ENCODE results near the gene IFNL4. TPM values are rescaled to one million over a fixed set of nuclear protein-coding genes. Genes with fewer than 3 reads are reported as not detected.

Gene IFNL4
- polyA plus RNA-seq, 2 of the 4 experiments (the other 2 are of a cell fraction), result not detected

DNA sequence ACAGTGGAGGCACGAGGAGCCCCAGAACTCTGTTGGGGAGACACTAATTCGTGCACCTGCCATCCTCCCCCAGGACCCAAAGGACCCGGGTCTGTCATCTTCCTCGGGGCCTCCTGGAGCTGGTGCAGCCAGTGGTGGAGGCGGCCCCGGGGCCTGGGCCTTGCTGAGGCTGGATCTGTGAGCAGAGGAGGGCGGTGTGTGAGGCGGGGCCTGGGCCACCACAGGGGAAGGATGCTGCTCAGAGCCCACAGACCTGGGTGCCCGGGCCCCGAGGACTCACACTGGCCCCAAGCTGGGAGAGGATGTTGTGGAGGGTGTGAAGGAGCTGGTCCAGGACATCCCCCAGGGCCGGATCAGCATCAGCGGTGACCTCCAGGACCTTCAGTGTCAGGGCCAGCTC lies 12.1 kb downstream of the IFNL4 start (continued):
- TF ChIP-seq, protein P1, sequence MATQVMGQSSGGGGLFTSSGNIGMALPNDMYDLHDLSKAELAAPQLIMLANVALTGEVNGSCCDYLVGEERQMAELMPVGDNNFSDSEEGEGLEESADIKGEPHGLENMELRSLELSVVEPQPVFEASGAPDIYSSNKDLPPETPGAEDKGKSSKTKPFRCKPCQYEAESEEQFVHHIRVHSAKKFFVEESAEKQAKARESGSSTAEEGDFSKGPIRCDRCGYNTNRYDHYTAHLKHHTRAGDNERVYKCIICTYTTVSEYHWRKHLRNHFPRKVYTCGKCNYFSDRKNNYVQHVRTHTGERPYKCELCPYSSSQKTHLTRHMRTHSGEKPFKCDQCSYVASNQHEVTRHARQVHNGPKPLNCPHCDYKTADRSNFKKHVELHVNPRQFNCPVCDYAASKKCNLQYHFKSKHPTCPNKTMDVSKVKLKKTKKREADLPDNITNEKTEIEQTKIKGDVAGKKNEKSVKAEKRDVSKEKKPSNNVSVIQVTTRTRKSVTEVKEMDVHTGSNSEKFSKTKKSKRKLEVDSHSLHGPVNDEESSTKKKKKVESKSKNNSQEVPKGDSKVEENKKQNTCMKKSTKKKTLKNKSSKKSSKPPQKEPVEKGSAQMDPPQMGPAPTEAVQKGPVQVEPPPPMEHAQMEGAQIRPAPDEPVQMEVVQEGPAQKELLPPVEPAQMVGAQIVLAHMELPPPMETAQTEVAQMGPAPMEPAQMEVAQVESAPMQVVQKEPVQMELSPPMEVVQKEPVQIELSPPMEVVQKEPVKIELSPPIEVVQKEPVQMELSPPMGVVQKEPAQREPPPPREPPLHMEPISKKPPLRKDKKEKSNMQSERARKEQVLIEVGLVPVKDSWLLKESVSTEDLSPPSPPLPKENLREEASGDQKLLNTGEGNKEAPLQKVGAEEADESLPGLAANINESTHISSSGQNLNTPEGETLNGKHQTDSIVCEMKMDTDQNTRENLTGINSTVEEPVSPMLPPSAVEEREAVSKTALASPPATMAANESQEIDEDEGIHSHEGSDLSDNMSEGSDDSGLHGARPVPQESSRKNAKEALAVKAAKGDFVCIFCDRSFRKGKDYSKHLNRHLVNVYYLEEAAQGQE (IDR thresholded peaks at IDR 0.05), result no peak
- TF ChIP-seq, protein P2, sequence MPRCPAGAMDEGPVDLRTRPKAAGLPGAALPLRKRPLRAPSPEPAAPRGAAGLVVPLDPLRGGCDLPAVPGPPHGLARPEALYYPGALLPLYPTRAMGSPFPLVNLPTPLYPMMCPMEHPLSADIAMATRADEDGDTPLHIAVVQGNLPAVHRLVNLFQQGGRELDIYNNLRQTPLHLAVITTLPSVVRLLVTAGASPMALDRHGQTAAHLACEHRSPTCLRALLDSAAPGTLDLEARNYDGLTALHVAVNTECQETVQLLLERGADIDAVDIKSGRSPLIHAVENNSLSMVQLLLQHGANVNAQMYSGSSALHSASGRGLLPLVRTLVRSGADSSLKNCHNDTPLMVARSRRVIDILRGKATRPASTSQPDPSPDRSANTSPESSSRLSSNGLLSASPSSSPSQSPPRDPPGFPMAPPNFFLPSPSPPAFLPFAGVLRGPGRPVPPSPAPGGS (IDR thresholded peaks at IDR 0.05), result no peak
- TF ChIP-seq HOXB5 (CRISPR knock-in tag; IDR thresholded peaks at IDR 0.05), result no peak
- TF ChIP-seq TP53 (CRISPR knock-in tag; IDR thresholded peaks at IDR 0.05), result no peak

DNA sequence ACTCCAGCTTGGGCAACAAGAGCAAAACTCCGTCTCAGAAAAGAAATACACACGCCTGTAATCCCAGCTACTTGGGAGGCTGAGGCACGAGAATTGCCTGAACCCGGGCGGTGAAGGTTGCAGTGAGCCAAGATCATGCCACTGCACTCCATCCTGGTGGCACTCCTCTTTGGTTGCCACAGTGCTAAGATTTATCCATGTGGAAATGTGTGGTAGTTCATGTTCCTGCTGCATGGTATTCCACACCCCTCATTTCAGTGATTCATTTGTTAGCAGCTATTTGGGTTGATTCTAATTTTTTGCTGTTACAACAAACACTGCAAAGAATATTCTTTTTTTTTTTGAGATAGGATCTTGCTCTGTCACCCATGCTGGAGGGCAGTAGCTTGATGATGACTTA lies 15.9 kb downstream of the IFNL4 start:
- no peak overlapping the region for H3K27ac ChIP-seq
- 41% methylated on average over 5 of the region's 5 CpGs for WGBS (ENCODE audit: missing lambda C conversion rate)
- DNase-seq (ENCODE audit: low read depth in 1 of 2, low spot score in 1 of 2) (no peak), FAIRE-seq (peak; percentile 43), ATAC-seq (peak; percentile 57 to 71; a peak in 5 of 6 replicates)
- H3K4me1 ChIP-seq, result no peaks in the 10 kb centered on the region
- H3K4me3 ChIP-seq, result no peak overlapping the region
- POLR2A ChIA-PET, result no interaction called here
- H3K4me2 ChIP-seq, result no peak overlapping the region
- H3K9me3 ChIP-seq, result no peaks in the 10 kb centered on the region
- TF ChIP-seq TFCP2L1 (CRISPR knock-in tag; IDR thresholded peaks at IDR 0.05) (no peak), NFE2L2 (conservative IDR thresholded peaks at IDR 0.05; ENCODE audit: low read length) (no peak)
- CTCF ChIA-PET, result interaction anchor here (0.6 to 1.7 kb wide), 8 partner anchors 17 to 271 kb away, joined by 3 to 6 read pairs (median 4); no protein-coding TSS in a partner anchor

DNA sequence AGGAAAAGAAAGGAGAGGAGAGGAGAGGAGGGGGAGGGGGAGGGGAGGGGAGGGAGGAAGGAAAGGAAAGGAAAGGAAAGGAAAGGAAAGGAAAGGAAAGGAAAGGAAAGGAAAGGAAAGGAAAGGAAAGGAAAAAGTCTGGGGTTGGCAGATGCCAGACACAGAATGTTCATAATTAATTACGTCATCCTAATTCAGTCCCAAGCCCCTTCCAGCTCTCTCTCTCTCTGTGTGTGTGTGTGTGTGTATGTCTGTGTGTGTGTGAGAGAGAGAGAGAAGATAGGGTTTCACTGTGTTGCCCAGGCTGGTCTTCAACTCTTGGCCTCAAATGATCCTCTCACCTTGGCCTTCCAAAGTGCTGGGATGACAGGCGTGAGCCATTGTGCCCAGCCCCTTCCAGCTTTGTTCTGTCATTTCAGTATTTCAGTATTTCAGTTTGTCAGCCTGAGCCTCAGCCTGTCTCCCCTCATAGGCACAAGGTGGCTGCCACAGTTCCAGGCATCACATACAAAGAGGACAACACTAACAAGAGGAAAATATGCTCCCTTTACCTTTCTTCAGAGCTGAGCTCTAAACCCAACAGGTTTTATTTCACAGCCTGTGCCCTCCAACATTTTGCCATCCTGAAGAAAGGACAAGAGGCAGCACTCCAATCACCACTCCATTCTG lies 18.4 kb downstream of the IFNL4 start:
- DNase-seq (ENCODE audit: low read depth in 1 of 2, low spot score in 1 of 2) (no peak), FAIRE-seq (peak; percentile 78), ATAC-seq (no peak)
- Histone ChIP-seq H3K4me1 (no peaks in the 10 kb centered on the region), H3K4me3 (no peak overlapping the region), H3K4me2 (no peak overlapping the region), H3K27ac (no peak overlapping the region), H3K9me3 (no peaks in the 10 kb centered on the region)
- WGBS (ENCODE audit: missing lambda C conversion rate), result 42% methylated on average over 2 of the region's 2 CpGs
- TF ChIP-seq EP300 (IDR thresholded peaks at IDR 0.05) (no peak), ZC3H11A (IDR thresholded peaks at IDR 0.05) (no peak), ZSCAN20 (CRISPR knock-in tag; IDR thresholded peaks at IDR 0.05) (no peak), NR3C1 (IDR thresholded peaks at IDR 0.05) (no peak), EHMT2 (IDR thresholded peaks at IDR 0.05; ENCODE audit: low read depth) (no peak), SMC3 (IDR thresholded peaks at IDR 0.05) (no peak), NPAS2 (CRISPR knock-in tag; IDR thresholded peaks at IDR 0.05; ENCODE audit: borderline replicate concordance) (no peak), HOXB13 (CRISPR knock-in tag; IDR thresholded peaks at IDR 0.05; ENCODE audit: low read depth) (no peak), MAFK (IDR thresholded peaks at IDR 0.05; ENCODE audit: partially characterized antibody) (no peak), JUN (IDR thresholded peaks at IDR 0.05) (no peak), HEYL (CRISPR knock-in tag; IDR thresholded peaks at IDR 0.05) (no peak), BHLHE40 (IDR thresholded peaks at IDR 0.05; ENCODE audit: low read depth, low read length) (no peak), FOSB (CRISPR knock-in tag; IDR thresholded peaks at IDR 0.05) (no peak), MAZ (IDR thresholded peaks at IDR 0.05; ENCODE audit: borderline replicate concordance, low read depth, low read length) (no peak), EHF (CRISPR knock-in tag; IDR thresholded peaks at IDR 0.05) (no peak), TFCP2L1 (CRISPR knock-in tag; IDR thresholded peaks at IDR 0.05) (no peak), RCOR1 (IDR thresholded peaks at IDR 0.05; ENCODE audit: low read depth, low read length) (no peak)
- TF ChIP-seq, protein P2 (IDR thresholded peaks at IDR 0.05), result no peak
- TF ChIP-seq, protein P3, sequence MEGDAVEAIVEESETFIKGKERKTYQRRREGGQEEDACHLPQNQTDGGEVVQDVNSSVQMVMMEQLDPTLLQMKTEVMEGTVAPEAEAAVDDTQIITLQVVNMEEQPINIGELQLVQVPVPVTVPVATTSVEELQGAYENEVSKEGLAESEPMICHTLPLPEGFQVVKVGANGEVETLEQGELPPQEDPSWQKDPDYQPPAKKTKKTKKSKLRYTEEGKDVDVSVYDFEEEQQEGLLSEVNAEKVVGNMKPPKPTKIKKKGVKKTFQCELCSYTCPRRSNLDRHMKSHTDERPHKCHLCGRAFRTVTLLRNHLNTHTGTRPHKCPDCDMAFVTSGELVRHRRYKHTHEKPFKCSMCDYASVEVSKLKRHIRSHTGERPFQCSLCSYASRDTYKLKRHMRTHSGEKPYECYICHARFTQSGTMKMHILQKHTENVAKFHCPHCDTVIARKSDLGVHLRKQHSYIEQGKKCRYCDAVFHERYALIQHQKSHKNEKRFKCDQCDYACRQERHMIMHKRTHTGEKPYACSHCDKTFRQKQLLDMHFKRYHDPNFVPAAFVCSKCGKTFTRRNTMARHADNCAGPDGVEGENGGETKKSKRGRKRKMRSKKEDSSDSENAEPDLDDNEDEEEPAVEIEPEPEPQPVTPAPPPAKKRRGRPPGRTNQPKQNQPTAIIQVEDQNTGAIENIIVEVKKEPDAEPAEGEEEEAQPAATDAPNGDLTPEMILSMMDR (IDR thresholded peaks at IDR 0.05), result no peak
- TF ChIP-seq, protein P4, sequence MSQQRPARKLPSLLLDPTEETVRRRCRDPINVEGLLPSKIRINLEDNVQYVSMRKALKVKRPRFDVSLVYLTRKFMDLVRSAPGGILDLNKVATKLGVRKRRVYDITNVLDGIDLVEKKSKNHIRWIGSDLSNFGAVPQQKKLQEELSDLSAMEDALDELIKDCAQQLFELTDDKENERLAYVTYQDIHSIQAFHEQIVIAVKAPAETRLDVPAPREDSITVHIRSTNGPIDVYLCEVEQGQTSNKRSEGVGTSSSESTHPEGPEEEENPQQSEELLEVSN (IDR thresholded peaks at IDR 0.05; ENCODE audit: borderline replicate concordance, low read depth), result no peak
- ChIA-PET CTCF (interaction anchor here (0.6 to 2.0 kb wide), 8 partner anchors 8 to 833 kb away, joined by 3 to 5 read pairs (median 3); no protein-coding TSS in a partner anchor), POLR2A (no interaction called here)
